GM19043 (cell line): ENCODE results near the gene INPP5A.

Source experiments
- ATAC-seq: cut with Tn5 transposase; IDR thresholded peaks from one replicate; pipeline ENCODE4 v1.9.1; 2021; ENCODE audit warnings: low read depth; ENCODE audit not compliant: unreplicated experiment

Gene INPP5A

GRCh38 chr10:132746801-132747625, 209.4 kb downstream of the INPP5A start:
- ATAC-seq = no peak

- ATAC-seq = no peak
These were observed 210.5 kb downstream of the INPP5A start for GRCh38 chr10:132748135-132748534.

- ATAC-seq = no peak
These were observed 211.2 kb downstream of the INPP5A start for GRCh38 chr10:132748545-132749370.

DNA sequence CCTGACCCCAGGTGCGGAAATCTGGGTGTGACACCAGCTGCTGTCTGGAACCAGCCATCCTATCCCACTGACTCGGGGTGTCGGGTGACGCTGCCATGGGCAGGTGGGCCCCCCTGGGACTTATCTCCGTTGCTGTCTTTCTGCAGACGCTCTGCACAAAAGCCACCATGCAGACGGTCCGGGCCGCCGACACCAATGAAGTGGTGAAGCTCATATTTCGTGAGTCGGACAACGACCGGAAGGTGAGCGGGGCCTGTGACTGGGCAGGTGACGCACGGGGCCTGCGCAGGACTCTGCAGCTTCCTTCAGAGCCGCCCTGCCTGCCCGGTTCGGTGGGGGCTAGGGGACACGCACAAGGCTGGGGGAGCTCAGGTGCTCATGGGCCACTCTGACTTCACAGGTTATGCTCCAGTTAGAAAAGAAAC, 211.8 kb downstream of the INPP5A start:
- ATAC-seq = no peak

DNA sequence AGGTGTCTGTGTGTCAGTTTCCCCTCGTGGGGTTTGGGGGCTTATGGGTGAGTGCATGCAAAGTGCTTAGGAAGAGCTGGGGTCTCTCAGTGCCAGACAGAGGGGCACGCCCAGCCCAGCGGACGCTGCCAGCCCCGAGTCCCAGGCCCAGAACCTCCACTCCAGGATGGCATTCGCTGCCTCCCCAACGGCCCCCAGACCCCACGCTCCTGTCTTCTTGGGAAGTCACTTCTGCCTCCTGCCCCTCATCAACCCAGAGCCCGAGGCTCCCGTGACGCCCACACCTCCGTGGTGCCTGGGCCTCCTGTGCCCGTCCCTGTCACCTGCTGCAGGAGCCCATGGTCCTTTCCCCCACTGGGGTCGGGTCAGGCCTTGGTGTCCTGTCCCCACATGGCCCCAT, 213.3 kb downstream of the INPP5A start:
- ATAC-seq = no peak

GRCh38 chr10:132752378-132752777, 214.8 kb downstream of the INPP5A start:
- ATAC-seq = no peak

- no peak for ATAC-seq
These were observed 215.4 kb downstream of the INPP5A start for GRCh38 chr10:132752961-132753360.

DNA sequence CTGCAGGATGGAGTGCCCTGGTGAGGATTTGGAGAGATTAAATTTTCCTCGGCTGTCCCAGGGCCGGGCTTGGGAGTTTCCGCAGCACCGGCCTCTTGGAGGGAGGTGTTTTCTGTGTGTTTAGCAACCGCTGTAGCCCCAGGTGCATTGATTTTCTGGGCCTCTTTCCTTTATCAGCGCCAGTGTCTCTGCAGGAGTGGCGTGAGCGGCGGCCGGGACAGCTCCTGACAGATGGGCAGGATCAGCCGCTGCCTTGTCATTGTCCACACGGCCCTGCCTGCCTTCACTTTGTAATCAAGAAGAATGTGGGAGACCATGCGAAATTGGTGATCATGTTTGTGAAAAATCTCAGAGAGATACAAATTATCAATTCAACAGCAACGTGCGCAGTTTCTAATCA, 216.0 kb downstream of the INPP5A start:
- no peak for ATAC-seq

- no peak for ATAC-seq
These were observed 216.5 kb downstream of the INPP5A start for GRCh38 chr10:132754071-132754470.

DNA sequence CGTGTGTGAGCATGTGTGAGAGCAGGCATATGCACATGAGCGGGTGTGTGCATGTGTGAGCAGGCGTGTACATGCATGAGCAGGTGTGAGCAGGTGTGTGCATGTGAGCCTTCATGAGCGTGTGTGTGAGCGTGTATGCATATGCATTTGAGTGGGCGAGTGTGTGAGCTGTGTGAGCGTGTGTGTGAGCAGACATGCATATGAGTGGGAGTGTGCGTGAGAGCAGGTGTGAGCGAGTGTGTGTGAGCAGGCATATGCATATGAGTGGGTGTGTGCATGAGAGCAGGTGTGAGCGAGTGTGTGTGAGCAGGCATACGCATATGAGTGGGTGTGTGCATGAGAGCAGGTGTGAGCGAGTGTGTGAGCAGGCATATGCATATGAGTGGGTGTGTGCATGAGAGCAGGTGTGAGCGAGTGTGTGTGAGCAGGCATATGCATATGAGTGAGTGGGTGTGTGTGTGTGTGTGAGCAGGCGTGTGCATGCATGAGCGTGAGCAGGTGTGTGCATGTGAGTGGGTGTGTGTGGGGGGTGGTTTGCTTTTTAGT, 217.7 kb downstream of the INPP5A start:
- no peak for ATAC-seq

- ATAC-seq = no peak
These were observed 219.0 kb downstream of the INPP5A start for GRCh38 chr10:132756591-132756990.

DNA sequence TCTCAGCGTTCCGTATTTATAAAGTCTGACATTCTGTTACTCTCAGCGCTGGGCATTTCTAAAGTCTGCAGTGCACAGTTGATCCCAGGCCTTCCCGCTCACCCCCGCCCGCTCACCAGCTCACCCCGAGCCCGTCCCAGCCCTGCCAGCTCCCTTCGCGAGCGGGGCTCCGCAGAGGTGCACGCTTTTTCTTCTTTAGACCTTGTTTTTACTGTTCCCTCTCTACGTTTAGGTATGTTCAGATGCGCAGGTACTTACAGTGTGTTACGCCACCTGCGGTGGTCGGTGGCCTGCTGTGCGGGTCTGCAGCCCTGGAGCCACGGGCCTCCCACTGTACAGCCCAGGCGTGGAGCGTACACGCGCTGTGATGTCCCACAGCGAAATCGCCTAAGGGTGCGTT, 219.6 kb downstream of the INPP5A start:
- no peak for ATAC-seq

DNA sequence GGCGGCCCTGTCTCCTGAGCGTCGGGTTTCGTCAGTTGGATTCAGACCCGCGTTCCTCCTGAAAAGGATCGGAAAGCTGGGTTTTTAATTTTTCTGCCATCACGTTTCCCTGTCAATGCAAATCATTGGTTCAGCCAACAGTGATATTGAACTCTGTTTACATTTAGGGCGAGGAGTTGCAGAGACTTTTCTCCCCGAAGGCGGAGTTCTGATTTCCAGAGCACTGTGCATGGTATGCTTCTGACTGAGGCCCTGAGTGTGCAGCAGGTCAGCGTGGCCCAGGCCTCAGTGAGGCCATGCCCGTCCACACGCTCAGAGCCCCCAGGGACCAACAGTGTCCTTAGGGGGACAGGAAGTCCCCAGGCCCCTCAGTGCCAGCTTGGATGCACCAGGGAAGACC, 221.3 kb downstream of the INPP5A start:
- no peak for ATAC-seq

GRCh38 chr10:132761395-132762060, 223.9 kb downstream of the INPP5A start:
- ATAC-seq = no peak

GRCh38 chr10:132762267-132762666, 224.7 kb downstream of the INPP5A start:
- ATAC-seq = no peak

DNA sequence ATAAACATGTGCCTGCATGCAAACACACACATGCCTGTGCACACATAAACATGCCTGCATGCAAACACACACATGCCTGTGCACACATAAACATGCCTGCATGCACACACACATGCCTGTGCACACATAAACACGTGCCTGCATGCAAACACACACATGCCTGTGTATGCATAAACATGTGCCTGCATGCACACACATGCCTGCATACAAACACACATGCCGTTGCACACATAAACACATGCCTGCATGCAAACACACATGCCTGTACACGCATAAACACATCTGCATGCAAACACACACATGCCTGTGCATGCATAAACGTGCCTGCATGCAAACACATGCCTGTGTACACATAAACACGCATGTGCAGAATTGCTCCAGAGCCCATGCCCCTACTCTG, 226.0 kb downstream of the INPP5A start:
- no peak for ATAC-seq

DNA sequence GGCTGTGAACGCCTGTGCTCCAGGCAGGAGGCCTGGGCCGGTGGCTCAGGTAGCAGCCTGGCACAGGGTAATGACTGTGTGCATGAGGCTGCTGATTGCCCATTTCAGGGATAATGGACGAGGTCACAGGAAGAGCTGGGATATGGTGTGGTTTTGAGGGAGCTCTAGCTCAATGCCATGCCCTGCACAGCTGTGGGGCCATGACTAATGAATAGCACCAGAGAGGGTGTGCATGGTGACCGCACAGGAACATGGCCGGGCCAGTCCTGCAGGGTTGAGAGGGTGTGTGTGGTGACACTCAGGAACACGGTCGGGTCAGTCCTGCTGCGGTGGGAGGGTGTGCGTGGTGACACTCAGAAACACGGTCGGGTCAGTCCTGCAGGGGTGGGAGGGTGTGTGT, 226.5 kb downstream of the INPP5A start:
- no peak for ATAC-seq

GRCh38 chr10:132765435-132765834, 227.8 kb downstream of the INPP5A start:
- no peak for ATAC-seq

DNA sequence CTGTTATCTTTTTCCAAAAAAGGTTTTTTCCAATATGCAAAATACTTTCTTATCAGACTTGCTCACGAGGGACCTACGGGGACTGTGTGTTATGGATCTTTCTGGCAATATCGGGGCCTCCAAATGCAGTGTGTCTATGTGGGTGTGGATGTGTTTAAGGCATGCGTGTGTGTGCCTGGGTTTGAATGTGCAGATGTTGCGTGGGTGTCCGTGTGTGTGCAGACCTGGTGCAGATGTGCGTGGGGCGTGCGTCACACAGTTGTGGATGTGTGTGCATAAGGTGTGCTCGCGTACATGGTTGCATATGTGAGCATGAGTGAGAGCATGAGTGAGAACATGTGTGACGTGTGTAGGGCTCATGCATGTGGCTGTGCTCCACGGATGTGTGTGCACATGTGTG, 228.7 kb downstream of the INPP5A start:
- no peak for ATAC-seq

DNA sequence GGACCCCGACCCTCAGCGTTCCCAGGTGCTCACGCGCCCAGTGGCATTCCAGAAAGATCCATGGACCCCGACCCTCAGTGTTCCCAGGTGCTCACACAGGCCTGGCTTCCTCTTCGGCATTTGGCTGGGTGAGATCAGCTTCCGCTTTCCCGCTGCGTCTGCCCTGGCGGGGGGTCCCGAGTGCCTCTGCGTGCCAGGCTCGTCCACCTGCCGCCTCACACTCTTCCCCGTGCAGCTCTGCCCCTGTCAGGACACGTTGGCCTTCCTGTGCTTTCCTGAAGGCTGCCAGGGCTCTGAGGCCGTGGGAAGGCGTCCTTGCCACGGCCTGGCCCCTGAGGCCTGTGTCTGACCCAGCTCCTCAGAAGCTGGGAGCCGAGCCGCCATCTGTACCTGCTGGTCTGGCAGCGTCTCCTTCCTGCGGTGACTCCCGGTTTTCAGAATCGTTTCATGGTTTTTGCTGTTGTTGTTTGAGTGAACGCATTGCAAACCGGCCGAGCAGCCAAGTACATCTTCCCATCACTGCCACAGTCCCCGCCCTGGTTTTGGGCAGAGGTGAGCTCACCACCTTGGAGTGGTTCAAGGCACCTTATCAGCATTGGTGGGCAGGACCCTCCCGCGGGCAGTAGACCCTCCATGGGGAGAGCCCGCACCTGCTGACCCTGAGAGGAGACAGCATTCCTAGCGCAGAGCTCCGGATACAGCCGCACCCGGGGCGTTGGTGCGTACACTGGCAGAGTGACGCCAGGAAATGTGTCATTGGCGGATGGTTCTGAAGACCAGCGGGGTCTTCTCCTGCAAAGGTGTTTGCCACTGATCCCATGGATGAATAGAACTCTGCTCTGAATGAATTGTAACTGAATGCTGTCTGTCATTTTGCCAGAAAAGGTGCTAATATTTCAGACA, 231.0 kb downstream of the INPP5A start:
- no peak for ATAC-seq
